CD4-positive, alpha-beta T cell (primary cell): ENCODE results near the gene RFFL. TPM values are rescaled to one million over a fixed set of nuclear protein-coding genes. Genes with fewer than 3 reads are reported as not detected.
"Not testable (repeated sequence)": the region's sequence is repeated elsewhere in the genome, so short reads cannot be mapped to it uniquely, and the experiment has no call there.

Source experiments
- ATAC-seq: fragments of 200-7000 bp; cut with Tn5 transposase; one replicate; pipeline ENCODE4 v1.10.0; 2022; ENCODE audit warnings: mild to moderate bottlenecking; ENCODE audit not compliant: poor library complexity
- CTCF ChIA-PET: fragments of 350-600 bp; sonication (Branson Sonifier 250); formaldehyde crosslinking; loops from one replicate; lab custom pipeline; 2021; ENCODE audit warnings: antibody characterized with exemption, inconsistent platforms; lab: Charles Lee
- POLR2A ChIA-PET: fragments of 350-600 bp; sonication (Branson Sonifier 250); formaldehyde crosslinking; loops from one replicate; lab custom pipeline; 2021; ENCODE audit warnings: antibody characterized with exemption, inconsistent platforms; lab: Charles Lee
- DNase-seq, 14 experiments: peaks; one replicate each; pipeline ENCODE4 v3.0.0-alpha.2; 2013 to 2020; ENCODE audit warnings: mixed read lengths in 2 of 14
- H3K27ac ChIP-seq, 2 donors: one replicate each; pipeline versions ENCODE4 v1.5.1 to v1.7.0; 2013; ENCODE audit warnings: low read length in 2 of 2, low read depth in 1 of 2, mild to moderate bottlenecking in 1 of 2
- H3K27me3 ChIP-seq, 2 experiments: 1 replicate in 1 of 2; 2 replicates in 1 of 2; pipeline versions ENCODE4 v1.6.1 to v1.7.0; 2013; ENCODE audit warnings: low read length in 2 of 2, control low read depth in 1 of 2, mild to moderate bottlenecking in 1 of 2, moderate library complexity in 1 of 2; ENCODE audit not compliant: insufficient read depth in 2 of 2, control insufficient read depth in 1 of 2
- H3K36me3 ChIP-seq: one replicate; pipeline ENCODE4 v1.6.1; 2013; ENCODE audit warnings: low read length, control low read depth; ENCODE audit not compliant: insufficient read depth
- H3K4me1 ChIP-seq: one replicate; pipeline ENCODE4 v1.6.1; 2013; ENCODE audit warnings: low read length, control low read depth; ENCODE audit not compliant: insufficient read depth
- H3K4me3 ChIP-seq: one replicate; pipeline ENCODE4 v1.5.1; 2013; ENCODE audit warnings: mild to moderate bottlenecking, low read length, moderate library complexity
- H3K9me3 ChIP-seq, 2 experiments: 1 replicate in 1 of 2; 2 replicates in 1 of 2; pipeline versions ENCODE4 v1.6.1 to v1.7.0; 2013; ENCODE audit warnings: low read length in 2 of 2, mild to moderate bottlenecking in 2 of 2, control low read depth in 1 of 2, moderate library complexity in 1 of 2; ENCODE audit not compliant: control insufficient read depth in 1 of 2, insufficient read depth in 1 of 2
- H3K27ac Mint-ChIP-seq: one replicate; pipeline ENCODE4 v1.8.0; 2020; ENCODE audit warnings: mixed read lengths
- H3K27me3 Mint-ChIP-seq: one replicate; pipeline ENCODE4 v1.8.0; 2021; ENCODE audit warnings: mixed read lengths
- H3K36me3 Mint-ChIP-seq: one replicate; pipeline ENCODE4 v1.8.0; 2021; ENCODE audit warnings: low read depth, mixed read lengths
- H3K4me1 Mint-ChIP-seq: one replicate; pipeline ENCODE4 v1.8.0; 2021; ENCODE audit warnings: low read depth, mixed read lengths
- H3K4me3 Mint-ChIP-seq: one replicate; pipeline ENCODE4 v1.8.0; 2020; ENCODE audit warnings: mild to moderate bottlenecking, mixed read lengths
- H3K9me3 Mint-ChIP-seq: one replicate; pipeline ENCODE4 v1.8.0; 2020; ENCODE audit warnings: mixed read lengths
- intact Hi-C, 2 experiments: fragments of 100-400 bp; cut with DNase I in 1 of 2; cut with micrococcal nuclease in 1 of 2; formaldehyde crosslinking; loops; one replicate each; pipeline versions ENCODE4 v1.15.1 to v1.9.0; 2023 to 2025; cut with DNase I, micrococcal nuclease
- total RNA-seq, 174 experiments: library from RNA in 2 of 174; stranded (reverse) in 2 of 174; gene quantifications; one replicate each; pipeline ENCODE4 v1.2.3 and lab custom pipeline; 2021 to 2026
- TF ChIP-seq, protein P1 (sequence below): fragments of 200-600 bp; IDR thresholded peaks from one replicate; pipeline ENCODE4 v1.8.0; 2022; ENCODE audit warnings: antibody characterized with exemption, mild to moderate bottlenecking

Gene RFFL
- total RNA-seq, 2 experiments from 2014 or later = 57.8 to 66.1 TPM

DNA sequence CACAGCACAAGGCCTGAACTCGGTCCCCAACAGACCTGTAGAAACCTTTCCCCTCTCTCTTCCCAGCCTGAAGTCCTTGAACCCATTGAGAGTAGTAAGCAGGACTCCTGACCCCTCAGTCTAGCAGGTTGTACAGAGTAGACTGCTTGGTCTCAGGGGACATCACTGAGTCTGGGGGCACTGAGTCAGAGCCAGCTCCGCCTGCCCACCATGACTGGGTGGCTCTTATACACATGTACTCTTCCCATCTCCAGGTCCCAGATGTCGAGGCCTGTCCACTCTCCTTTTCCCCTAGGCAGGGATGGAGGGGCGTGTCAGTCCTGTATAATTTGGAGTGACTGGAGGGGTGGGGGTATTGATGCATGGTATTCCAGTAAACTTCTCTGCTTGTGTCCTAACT lies 59.7 kb downstream of the RFFL start:
- ATAC-seq = no peak
- TF ChIP-seq, protein P1, sequence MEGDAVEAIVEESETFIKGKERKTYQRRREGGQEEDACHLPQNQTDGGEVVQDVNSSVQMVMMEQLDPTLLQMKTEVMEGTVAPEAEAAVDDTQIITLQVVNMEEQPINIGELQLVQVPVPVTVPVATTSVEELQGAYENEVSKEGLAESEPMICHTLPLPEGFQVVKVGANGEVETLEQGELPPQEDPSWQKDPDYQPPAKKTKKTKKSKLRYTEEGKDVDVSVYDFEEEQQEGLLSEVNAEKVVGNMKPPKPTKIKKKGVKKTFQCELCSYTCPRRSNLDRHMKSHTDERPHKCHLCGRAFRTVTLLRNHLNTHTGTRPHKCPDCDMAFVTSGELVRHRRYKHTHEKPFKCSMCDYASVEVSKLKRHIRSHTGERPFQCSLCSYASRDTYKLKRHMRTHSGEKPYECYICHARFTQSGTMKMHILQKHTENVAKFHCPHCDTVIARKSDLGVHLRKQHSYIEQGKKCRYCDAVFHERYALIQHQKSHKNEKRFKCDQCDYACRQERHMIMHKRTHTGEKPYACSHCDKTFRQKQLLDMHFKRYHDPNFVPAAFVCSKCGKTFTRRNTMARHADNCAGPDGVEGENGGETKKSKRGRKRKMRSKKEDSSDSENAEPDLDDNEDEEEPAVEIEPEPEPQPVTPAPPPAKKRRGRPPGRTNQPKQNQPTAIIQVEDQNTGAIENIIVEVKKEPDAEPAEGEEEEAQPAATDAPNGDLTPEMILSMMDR = no peak
- Histone ChIP-seq H3K9me3 (no peaks in the 10 kb centered on the region), H3K27ac (no peak overlapping the region), H3K4me1 (no peaks in the 10 kb centered on the region), H3K27me3 (no peaks in the 10 kb centered on the region), H3K36me3 (peaks cover 47% of the 10 kb centered on the region), H3K4me3 (no peak overlapping the region)
- ChIA-PET POLR2A (interaction anchor here (1.9 kb wide), 1 partner anchor 86 kb away, joined by 5 read pairs; no protein-coding TSS in a partner anchor), CTCF (no interaction called here)
- Mint-ChIP-seq H3K4me3 (no peak overlapping the region), H3K27me3 (no peaks in the 10 kb centered on the region), H3K9me3 (no peaks in the 10 kb centered on the region), H3K27ac (no peak overlapping the region), H3K36me3 (peaks cover 75% of the 10 kb centered on the region), H3K4me1 (peaks cover 6% of the 10 kb centered on the region)
- DNase-seq = no peak
- intact Hi-C loops = no loop called here

DNA sequence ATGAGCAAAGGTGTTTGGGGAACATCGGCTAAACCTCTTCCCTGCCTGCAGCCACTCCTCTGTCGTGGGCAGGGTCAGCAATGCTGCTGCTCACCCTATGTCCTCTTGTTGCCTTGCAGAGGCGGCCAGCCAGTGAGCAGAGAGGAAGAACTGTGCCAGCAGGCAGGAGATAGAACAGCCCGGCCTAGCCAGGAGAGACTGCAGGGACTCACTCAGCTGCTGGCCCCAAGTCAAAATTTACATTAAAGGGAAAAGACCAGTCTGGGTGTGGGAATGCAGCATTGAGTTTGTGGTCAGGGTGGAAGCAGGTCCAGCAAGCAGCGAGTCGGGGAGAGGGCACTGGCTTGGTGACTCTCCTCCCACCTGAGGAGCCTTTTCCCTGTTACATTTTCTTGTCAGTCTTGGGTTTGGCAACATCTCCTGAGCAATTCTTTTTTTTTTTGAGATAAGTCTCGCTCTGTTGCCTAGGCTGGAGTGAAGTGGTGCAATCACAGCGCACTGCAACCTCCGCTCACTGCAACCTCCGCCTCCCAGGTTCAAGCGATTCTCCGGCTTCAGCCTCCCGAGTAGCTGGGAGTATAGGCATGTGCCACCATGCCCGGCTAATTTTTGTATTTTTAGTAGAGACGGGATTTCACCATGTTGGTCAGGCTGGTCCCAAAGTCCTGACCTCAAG lies 60.5 kb downstream of the RFFL start:
- Histone ChIP-seq H3K36me3 (peaks cover 49% of the 10 kb centered on the region), H3K4me1 (peaks cover 7% of the 10 kb centered on the region), H3K27ac (no peak overlapping the region), H3K4me3 (no peak overlapping the region), H3K27me3 (no peaks in the 10 kb centered on the region), H3K9me3 (no peaks in the 10 kb centered on the region)
- intact Hi-C loops = no loop called here
- peaks cover 10% of the 10 kb centered on the region for H3K4me1 Mint-ChIP-seq
- no peak overlapping the region for H3K4me3 Mint-ChIP-seq
- TF ChIP-seq, protein P1 = no peak
- CTCF ChIA-PET = no interaction called here
- no peak for ATAC-seq
- H3K9me3 Mint-ChIP-seq = no peaks in the 10 kb centered on the region
- DNase-seq = no peak
- H3K36me3 Mint-ChIP-seq = peaks cover 75% of the 10 kb centered on the region
- no peaks in the 10 kb centered on the region for H3K27me3 Mint-ChIP-seq
- POLR2A ChIA-PET = interaction anchor here (0.6 to 1.9 kb wide), 3 partner anchors 19 to 87 kb away, joined by 3 to 5 read pairs (median 4); no protein-coding TSS in a partner anchor
- no peak overlapping the region for H3K27ac Mint-ChIP-seq

DNA sequence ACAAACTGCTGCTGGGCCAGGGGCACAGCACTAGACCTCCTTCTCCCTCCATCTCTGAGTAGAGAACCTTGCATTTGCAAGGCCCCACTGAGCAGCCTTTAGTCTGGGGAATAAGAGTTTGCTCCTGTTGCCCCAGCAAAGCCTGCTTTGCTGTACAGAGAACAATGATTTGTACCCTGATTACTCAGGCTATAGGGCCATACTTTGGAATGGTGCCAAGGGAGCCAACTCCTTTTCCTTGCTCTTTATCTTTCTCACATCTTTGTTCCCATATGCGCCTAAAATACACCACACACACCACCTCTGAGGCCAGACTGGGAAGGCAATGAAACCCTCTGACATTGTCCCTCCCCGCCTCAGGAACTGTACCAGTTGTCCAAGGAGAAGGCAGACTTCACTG lies 62.0 kb downstream of the RFFL start:
- peaks cover 71% of the 10 kb centered on the region for H3K36me3 Mint-ChIP-seq
- DNase-seq (no peak), ATAC-seq (no peak)
- H3K4me3 Mint-ChIP-seq = no peak overlapping the region
- H3K9me3 ChIP-seq = no peaks in the 10 kb centered on the region
- no peaks in the 10 kb centered on the region for H3K27me3 Mint-ChIP-seq
- peaks cover 47% of the 10 kb centered on the region for H3K36me3 ChIP-seq
- peaks cover 8% of the 10 kb centered on the region for H3K4me1 ChIP-seq
- no peaks in the 10 kb centered on the region for H3K9me3 Mint-ChIP-seq
- H3K27me3 ChIP-seq = no peaks in the 10 kb centered on the region
- H3K4me3 ChIP-seq = no peak overlapping the region
- intact Hi-C loops = no loop called here
- TF ChIP-seq, protein P1 = no peak
- no peak overlapping the region for H3K27ac Mint-ChIP-seq
- peaks cover 6% of the 10 kb centered on the region for H3K4me1 Mint-ChIP-seq
- CTCF ChIA-PET = no interaction called here
- H3K27ac ChIP-seq = no peak overlapping the region
- POLR2A ChIA-PET = interaction anchor here (0.9 to 2.4 kb wide), 3 partner anchors 21 to 88 kb away, joined by 3 to 6 read pairs (median 4); partner anchors contain the start of gene RFFL

DNA sequence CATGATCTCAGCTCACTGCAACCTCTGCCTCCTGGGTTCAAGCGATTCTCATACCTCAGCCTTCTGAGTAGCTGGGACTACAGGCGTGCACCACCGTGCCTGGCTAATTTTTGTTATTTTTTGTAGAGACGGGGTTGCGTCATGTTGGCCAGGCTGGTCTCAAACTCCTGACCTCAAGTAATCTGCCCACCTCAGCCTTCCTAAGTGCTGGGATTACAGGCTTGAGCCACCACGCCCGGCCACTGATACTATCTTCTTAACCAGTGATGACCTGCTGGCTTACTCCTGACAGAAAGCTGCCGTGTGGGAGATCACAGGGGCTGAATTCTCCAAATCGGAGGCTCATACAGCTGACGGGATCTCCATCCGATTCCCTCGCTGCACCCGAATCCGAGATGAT lies 62.5 kb downstream of the RFFL start:
- H3K4me1 Mint-ChIP-seq, H3K4me3 Mint-ChIP-seq, H3K9me3 ChIP-seq, H3K9me3 Mint-ChIP-seq, H3K4me1 ChIP-seq, ATAC-seq, intact Hi-C loops, DNase-seq, H3K4me3 ChIP-seq, H3K27me3 ChIP-seq, H3K27ac ChIP-seq, H3K27ac Mint-ChIP-seq, H3K27me3 Mint-ChIP-seq: not testable (repeated sequence)
- peaks cover 51% of the 10 kb centered on the region for H3K36me3 ChIP-seq
- ChIA-PET POLR2A (interaction anchor here (2.4 kb wide), 1 partner anchor 89 kb away, joined by 6 read pairs; no protein-coding TSS in a partner anchor), CTCF (interaction anchor here (1.5 kb wide), 1 partner anchor 62 kb away, joined by 5 read pairs; the partner anchor contains the start of gene RFFL)
- peaks cover 73% of the 10 kb centered on the region for H3K36me3 Mint-ChIP-seq
